Naive thymus-derived CD8-positive, alpha-beta T cell (primary cell): ENCODE measurements around the gene XPO1. TPM values are rescaled to one million over a fixed set of nuclear protein-coding genes. Genes with fewer than 3 reads are reported as not detected.
"Not testable (repeated sequence)": the region's sequence is repeated elsewhere in the genome, so short reads cannot be mapped to it uniquely, and the experiment has no call there.

Experiments
- ATAC-seq, 2 donors: fragments of 150-1000 bp; cut with Tn5 transposase in 1 of 2; sonication (Bioruptor Pico), chemical (Tn5 transposase) in 1 of 2; 1 replicate in 1 of 2; 2 replicates in 1 of 2; pipeline ENCODE4 v1.10.0; 2021; ENCODE audit warnings: mild to moderate bottlenecking in 2 of 2, moderate library complexity in 2 of 2
- POLR2A ChIA-PET: fragments of 350-600 bp; sonication (Branson Sonifier 250); formaldehyde crosslinking; loops from one replicate; lab custom pipeline; 2021; ENCODE audit warnings: antibody characterized with exemption; lab: Charles Lee
- DNase-seq, 10 donors: peaks; one replicate each; pipeline versions ENCODE4 v3.0.0 to v3.0.0-alpha.2; 2020 to 2022
- H3K27ac Mint-ChIP-seq, 10 donors: one replicate each; pipeline ENCODE4 v1.8.0; 2020 to 2022; ENCODE audit warnings: mild to moderate bottlenecking in 10 of 10, mixed read lengths in 10 of 10, moderate library complexity in 4 of 10, inconsistent platforms in 1 of 10
- H3K27me3 Mint-ChIP-seq, 5 donors: one replicate each; pipeline ENCODE4 v1.8.0; 2021 to 2022; ENCODE audit warnings: mixed read lengths in 5 of 5
- H3K36me3 Mint-ChIP-seq, 3 donors: one replicate each; pipeline ENCODE4 v1.8.0; 2020 to 2022; ENCODE audit warnings: mixed read lengths in 3 of 3, mild to moderate bottlenecking in 2 of 3, inconsistent platforms in 1 of 3
- H3K4me1 Mint-ChIP-seq, 4 donors: one replicate each; pipeline ENCODE4 v1.8.0; 2021 to 2022; ENCODE audit warnings: mixed read lengths in 4 of 4
- H3K4me3 Mint-ChIP-seq, 10 donors: one replicate each; pipeline ENCODE4 v1.8.0; 2020 to 2022; ENCODE audit warnings: mild to moderate bottlenecking in 10 of 10, mixed read lengths in 10 of 10, moderate library complexity in 6 of 10, inconsistent platforms in 1 of 10
- H3K9me3 Mint-ChIP-seq, 9 donors: one replicate each; pipeline ENCODE4 v1.8.0; 2020 to 2022; ENCODE audit warnings: mixed read lengths in 9 of 9, mild to moderate bottlenecking in 3 of 9, inconsistent platforms in 1 of 9, moderate library complexity in 1 of 9
- polyA plus RNA-seq, 3 donors: library from polyadenylated mRNA; unstranded; fragments of 300-500 nt; fragmentation: Illumina TruSeq; gene quantifications; one replicate each; pipeline ENCODE4 v1.2.3, GENCODE V29; 2021
- total RNA-seq, 8 experiments: library from RNA in 2 of 8; stranded (reverse) in 2 of 8; gene quantifications; one replicate each; pipeline ENCODE4 v1.2.3 and lab custom pipeline; 2021 to 2026

The XPO1 gene
- total and polyA plus RNA-seq, 5 experiments from 2014 or later: 27.3 to 221 (median 43.5) TPM

DNA sequence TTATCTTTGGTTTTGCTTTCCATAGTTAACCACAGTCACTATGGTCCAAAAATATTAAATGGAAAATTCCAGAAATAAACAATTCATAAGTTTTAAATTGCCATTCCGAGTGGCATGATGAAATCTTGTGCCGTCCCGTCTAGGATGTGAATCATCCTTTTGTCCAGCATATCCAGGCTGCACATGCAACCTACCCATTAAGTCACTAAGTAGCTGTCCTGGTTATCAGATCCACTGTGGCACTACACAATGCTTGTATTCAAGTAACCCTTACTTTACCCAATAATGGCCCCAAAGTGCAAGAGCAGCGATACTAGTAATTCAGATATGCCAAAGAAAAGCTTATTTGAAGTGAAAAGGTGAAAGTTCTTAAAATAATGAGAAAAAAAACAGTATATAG is 78.0 kb downstream of the XPO1 start:
- POLR2A ChIA-PET: interaction anchor here (1.0 to 1.6 kb wide), 3 partner anchors 8 to 13 kb away, joined by 3 to 4 read pairs (median 3); partner anchors contain the start of gene USP34
- DNase-seq (no peak), ATAC-seq (no peak)
- Mint-ChIP-seq H3K9me3 (no peaks in the 10 kb centered on the region), H3K27me3 (no peaks in the 10 kb centered on the region), H3K27ac (peak overlapping the region in 3 of 10 donors; percentile 8 to 46 (median 9)), H3K36me3 (peaks cover 0 to 26% (median 0%) of the 10 kb centered on the region in 3 donors), H3K4me3 (peak overlapping the region in 3 of 10 donors; percentile 4 to 42 (median 6)), H3K4me1 (peaks cover 33 to 96% (median 74%) of the 10 kb centered on the region in 4 donors)

DNA sequence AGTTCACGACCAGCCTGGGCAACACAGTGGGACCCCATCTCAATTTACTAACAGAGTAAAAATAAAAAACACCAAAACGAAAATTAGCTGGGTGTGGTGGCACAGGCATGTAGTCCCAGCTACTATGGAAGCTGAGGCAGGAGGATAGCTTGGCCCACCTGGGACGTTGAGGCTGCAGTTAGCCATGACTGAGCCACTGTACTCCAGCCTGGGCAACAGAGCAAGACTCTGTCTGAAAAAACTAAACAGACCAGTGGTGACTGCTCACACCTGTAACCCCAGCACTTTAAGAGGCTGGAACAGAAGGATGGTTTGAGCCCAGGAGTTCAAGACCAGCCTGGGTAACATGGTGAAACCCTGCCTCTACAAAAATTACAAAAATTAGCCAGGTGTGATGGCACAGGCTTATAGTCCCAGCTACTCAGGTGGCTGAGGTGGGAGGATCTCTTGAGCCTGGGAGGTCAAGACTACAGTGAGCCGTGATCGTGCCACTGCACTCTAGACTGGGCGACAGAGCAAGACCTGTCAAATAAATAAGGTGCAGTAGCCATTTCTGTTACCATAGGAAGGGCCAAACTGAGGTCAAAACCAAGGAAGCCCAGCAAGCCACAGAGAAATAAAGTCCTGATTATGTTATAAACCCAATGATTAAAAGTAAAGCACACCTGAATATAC is 81.3 kb downstream of the XPO1 start:
- DNase-seq (no peak), ATAC-seq (no peak)
- Mint-ChIP-seq H3K36me3 (peaks cover 0 to 23% (median 0%) of the 10 kb centered on the region in 3 donors), H3K27ac (peak overlapping the region in 8 of 10 donors; percentile 24 to 94 (median 84)), H3K9me3 (no peaks in the 10 kb centered on the region), H3K27me3 (no peaks in the 10 kb centered on the region), H3K4me1 (peaks cover 26 to 82% (median 65%) of the 10 kb centered on the region in 4 donors), H3K4me3 (peak overlapping the region in 8 of 10 donors; percentile 28 to 78 (median 63))
- POLR2A ChIA-PET: interaction anchor here (0.6 to 1.1 kb wide), 3 partner anchors 13 to 91 kb away, joined by 3 to 10 read pairs (median 3); no protein-coding TSS in a partner anchor

DNA sequence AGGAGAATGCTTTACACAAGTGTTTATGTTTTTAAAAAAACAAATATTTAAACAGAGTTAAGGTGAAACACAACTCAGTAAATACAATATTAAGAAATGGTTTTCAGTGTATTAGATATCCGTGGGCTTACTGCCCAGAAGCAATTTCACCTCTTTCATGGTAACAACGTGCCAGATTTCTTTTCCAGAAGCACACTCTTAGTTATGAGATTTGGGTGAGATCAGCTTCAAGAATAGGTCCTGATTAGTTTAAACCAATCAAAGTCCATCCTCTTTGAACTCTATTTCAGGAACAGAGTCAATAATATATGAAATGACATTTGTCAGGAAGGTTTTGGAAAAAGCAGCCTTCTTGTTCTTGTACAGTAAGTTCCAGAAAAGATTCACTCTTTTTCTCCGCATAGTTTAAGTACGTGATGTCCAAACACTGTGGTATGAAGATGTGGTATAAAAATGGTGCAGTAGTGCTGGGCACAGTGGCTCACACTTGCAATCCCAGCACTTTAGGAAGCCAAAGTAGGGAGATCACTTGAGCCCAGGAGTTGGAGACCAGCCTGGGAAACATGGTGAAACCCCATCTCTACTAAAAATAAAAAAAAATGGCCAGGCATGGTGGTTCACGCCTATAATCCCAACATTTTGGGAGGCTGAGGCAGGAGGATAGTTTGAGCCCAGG is 81.9 kb downstream of the XPO1 start:
- no peaks in the 10 kb centered on the region for H3K9me3 Mint-ChIP-seq
- peaks cover 0 to 26% (median 3%) of the 10 kb centered on the region in 3 donors for H3K36me3 Mint-ChIP-seq
- peak overlapping the region in 7 of 10 donors; percentile 9 to 63 (median 44) for H3K4me3 Mint-ChIP-seq
- POLR2A ChIA-PET: interaction anchor here (0.9 kb wide), 1 partner anchor 29 kb away, joined by 3 read pairs; no protein-coding TSS in a partner anchor
- H3K27me3 Mint-ChIP-seq: no peaks in the 10 kb centered on the region
- no peak for DNase-seq
- no peak for ATAC-seq
- peaks cover 23 to 82% (median 61%) of the 10 kb centered on the region in 4 donors for H3K4me1 Mint-ChIP-seq
- H3K27ac Mint-ChIP-seq: peak overlapping the region in 8 of 10 donors; percentile 44 to 91 (median 74)

DNA sequence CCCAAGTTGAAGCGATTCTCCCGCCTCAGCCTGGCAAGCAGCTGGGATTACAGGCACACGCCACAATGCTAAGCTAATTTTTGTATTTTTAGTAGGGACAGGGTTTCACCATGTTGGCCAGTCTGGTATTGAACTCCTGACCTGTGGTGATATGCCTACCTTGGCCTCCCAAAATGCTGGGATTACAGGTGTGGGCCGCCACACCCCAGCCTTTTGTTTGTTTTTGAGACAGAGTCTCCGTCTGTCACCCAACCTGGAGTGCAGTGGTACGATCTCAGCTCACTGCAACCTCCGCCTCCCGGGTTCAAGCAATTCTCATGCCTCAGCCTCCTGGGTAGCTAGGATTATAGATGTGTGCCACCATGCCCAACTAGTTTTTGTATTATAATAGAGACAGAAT is 83.2 kb downstream of the XPO1 start:
- Mint-ChIP-seq H3K36me3 (peaks cover 0 to 27% (median 4%) of the 10 kb centered on the region in 3 donors), H3K27ac (peak overlapping the region in 6 of 10 donors; percentile 60 to 78 (median 72)), H3K4me1 (peaks cover 22 to 80% (median 64%) of the 10 kb centered on the region in 4 donors), H3K4me3 (peak overlapping the region in 1 of 10 donors; percentile 44)
- H3K9me3 Mint-ChIP-seq, ATAC-seq, H3K27me3 Mint-ChIP-seq, POLR2A ChIA-PET, DNase-seq: not testable (repeated sequence)

DNA sequence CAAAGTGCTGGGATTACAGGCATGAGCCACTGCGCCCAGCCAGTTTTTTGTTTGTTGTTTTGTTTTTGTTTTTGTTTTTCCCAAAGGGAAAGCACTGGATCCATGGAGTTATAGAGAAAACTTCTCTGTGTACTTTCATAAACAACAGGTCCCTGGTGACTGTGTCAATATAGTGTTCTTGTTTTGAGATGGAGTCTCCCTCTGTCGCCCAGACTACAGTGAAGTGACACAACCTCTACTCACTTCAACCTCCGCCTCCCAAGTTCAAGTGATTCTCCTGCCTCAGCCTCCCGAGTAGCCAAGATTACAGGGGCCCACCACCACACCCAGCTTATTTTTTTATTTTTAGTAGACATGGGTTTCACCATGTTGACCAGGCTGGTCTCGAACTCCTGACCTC is 83.8 kb downstream of the XPO1 start:
- H3K4me3 Mint-ChIP-seq: peak overlapping the region in 2 of 10 donors; percentile 6 to 15
- DNase-seq (no peak), ATAC-seq (no peak)
- peaks cover 21 to 78% (median 66%) of the 10 kb centered on the region in 4 donors for H3K4me1 Mint-ChIP-seq
- H3K27ac Mint-ChIP-seq: peak overlapping the region in 7 of 10 donors; percentile 37 to 79 (median 69)
- H3K27me3 Mint-ChIP-seq: no peaks in the 10 kb centered on the region
- POLR2A ChIA-PET: no interaction called here
- H3K36me3 Mint-ChIP-seq: peaks cover 0 to 28% (median 5%) of the 10 kb centered on the region in 3 donors
- H3K9me3 Mint-ChIP-seq: no peaks in the 10 kb centered on the region

DNA sequence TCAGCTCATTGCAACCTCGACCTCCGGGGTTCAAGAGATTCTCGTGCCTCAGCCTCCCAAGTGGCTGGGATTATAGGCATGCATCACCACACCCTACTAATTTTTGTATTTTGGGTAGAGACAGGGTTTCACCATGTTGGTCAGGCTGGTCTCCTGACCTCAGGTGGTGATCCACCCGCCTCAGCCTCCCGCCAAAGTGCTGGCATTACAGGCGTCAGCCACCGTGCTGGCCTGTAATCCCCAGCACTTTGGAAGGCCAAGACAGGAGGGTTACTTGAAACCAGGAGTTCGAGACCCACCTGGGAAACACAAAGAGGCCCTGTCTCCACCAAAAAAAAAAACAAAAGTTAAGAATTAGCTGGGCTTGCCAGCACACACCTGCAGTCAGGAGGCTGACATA is 85.8 kb downstream of the XPO1 start:
- Mint-ChIP-seq H3K4me3 (peak overlapping the region in 2 of 10 donors; percentile 12 to 34), H3K36me3 (peaks cover 0 to 26% (median 10%) of the 10 kb centered on the region in 3 donors), H3K9me3 (no peaks in the 10 kb centered on the region), H3K27me3 (no peaks in the 10 kb centered on the region), H3K4me1 (peaks cover 14 to 76% (median 60%) of the 10 kb centered on the region in 4 donors), H3K27ac (peak overlapping the region in 1 of 10 donors; percentile 1)
- no peak for ATAC-seq
- no peak for DNase-seq
- POLR2A ChIA-PET: no interaction called here

DNA sequence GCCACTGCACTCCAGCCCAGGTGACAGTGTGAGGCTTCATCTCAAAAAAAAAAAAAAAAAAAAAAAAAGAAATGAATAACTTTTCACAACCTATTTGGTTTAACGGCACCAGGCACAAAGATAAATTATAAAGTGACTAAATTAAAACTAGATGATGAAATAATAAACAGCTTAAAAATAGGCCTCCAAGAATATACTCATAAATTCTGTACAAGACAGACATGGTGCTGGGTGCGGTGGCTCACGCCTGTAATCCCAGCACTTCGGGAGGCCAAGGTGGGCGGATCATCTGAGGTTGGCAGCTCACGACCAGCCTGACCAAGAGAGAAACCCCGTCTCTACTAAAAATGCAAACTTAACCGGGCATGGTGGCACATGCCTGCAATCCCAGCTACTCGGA is 87.0 kb downstream of the XPO1 start:
- H3K36me3 Mint-ChIP-seq: peaks cover 0 to 26% (median 10%) of the 10 kb centered on the region in 3 donors
- peak overlapping the region in 1 of 10 donors; percentile 21 for H3K27ac Mint-ChIP-seq
- no peaks in the 10 kb centered on the region for H3K9me3 Mint-ChIP-seq
- peaks cover 12 to 73% (median 53%) of the 10 kb centered on the region in 4 donors for H3K4me1 Mint-ChIP-seq
- POLR2A ChIA-PET: no interaction called here
- no peak overlapping the region for H3K4me3 Mint-ChIP-seq
- ATAC-seq (no peak), DNase-seq (no peak)
- H3K27me3 Mint-ChIP-seq: no peaks in the 10 kb centered on the region

DNA sequence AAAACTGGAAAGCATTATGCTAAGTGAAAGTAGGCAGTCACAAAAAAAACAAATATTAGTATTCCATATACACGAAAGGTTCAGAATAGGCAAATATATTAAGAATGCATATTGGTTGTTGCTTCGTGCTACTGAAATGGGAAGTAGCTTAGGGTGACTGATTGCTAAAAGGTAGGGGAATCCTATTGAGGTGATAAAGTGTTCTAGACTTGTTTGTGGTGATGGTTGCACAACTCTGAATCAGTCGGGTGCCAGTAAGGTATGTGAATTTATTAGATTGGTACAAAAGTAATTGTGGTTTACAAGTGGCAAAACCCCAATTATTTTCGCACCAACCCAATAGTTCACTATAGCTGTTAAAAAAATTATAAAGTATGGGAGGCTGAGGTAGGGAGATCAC is 88.0 kb downstream of the XPO1 start:
- ATAC-seq: no peak

DNA sequence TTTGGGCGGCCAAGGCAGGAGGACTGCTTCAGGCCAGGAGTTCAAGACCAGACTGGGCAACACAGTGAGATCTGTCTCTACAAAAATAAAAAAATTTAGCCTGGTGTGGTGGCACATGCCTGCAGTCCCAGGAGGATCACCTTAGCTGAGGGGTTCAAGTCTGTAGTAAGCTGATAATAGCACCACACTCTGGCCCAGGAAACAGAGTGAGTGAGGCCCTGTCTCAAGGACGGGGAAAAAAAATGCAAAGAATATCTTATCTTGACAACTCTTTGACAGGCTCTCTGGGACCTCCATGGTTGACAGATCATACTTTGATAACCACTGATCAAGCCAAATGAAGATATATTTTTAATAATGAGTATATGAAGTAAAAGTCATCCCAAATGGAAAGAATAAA is 89.9 kb downstream of the XPO1 start:
- Mint-ChIP-seq H3K27ac (peak overlapping the region in 4 of 10 donors; percentile 4 to 53 (median 28)), H3K27me3 (no peaks in the 10 kb centered on the region), H3K4me1 (peaks cover 17 to 68% (median 56%) of the 10 kb centered on the region in 4 donors), H3K36me3 (peaks cover 0 to 31% (median 17%) of the 10 kb centered on the region in 3 donors), H3K4me3 (peak overlapping the region in 1 of 10 donors; percentile 4), H3K9me3 (no peaks in the 10 kb centered on the region)
- ATAC-seq (no peak), DNase-seq (no peak)
- POLR2A ChIA-PET: no interaction called here

More for the DNA sequence above, 88.0 kb downstream of the XPO1 start:
- Mint-ChIP-seq H3K36me3 (peaks cover 0 to 22% (median 10%) of the 10 kb centered on the region in 3 donors), H3K9me3 (no peaks in the 10 kb centered on the region), H3K27ac (peak overlapping the region in 1 of 10 donors; percentile 16), H3K4me1 (peaks cover 9 to 68% (median 45%) of the 10 kb centered on the region in 4 donors), H3K4me3 (no peak overlapping the region), H3K27me3 (no peaks in the 10 kb centered on the region)
- no peak for DNase-seq
- POLR2A ChIA-PET: no interaction called here

DNA sequence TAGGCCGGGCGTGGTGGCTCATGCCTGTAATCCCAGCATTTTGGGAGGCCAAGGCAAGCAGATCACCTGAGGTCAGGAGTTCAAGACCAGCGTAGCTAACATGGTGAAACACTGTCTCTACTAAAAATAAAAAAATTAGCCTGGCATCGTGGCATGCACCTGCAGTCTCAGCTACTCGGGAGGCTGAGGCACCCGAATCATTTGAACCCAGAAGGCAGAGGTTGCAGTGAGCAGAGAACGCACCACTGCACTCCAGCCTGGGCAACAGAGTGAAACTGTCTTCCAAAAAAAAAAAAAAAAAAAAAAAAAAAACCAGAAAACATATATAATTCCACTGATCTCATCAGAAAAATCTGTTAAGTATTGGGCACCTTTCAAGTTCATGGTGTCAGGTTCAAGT is 91.2 kb downstream of the XPO1 start:
- Mint-ChIP-seq H3K4me1 (peaks cover 22 to 78% (median 62%) of the 10 kb centered on the region in 4 donors), H3K27ac (peak overlapping the region in 1 of 10 donors; percentile 29), H3K36me3 (peaks cover 0 to 28% (median 18%) of the 10 kb centered on the region in 3 donors), H3K4me3 (peak overlapping the region in 2 of 10 donors; percentile 6 to 26)
- ATAC-seq, DNase-seq, POLR2A ChIA-PET, H3K9me3 Mint-ChIP-seq, H3K27me3 Mint-ChIP-seq: not testable (repeated sequence)

DNA sequence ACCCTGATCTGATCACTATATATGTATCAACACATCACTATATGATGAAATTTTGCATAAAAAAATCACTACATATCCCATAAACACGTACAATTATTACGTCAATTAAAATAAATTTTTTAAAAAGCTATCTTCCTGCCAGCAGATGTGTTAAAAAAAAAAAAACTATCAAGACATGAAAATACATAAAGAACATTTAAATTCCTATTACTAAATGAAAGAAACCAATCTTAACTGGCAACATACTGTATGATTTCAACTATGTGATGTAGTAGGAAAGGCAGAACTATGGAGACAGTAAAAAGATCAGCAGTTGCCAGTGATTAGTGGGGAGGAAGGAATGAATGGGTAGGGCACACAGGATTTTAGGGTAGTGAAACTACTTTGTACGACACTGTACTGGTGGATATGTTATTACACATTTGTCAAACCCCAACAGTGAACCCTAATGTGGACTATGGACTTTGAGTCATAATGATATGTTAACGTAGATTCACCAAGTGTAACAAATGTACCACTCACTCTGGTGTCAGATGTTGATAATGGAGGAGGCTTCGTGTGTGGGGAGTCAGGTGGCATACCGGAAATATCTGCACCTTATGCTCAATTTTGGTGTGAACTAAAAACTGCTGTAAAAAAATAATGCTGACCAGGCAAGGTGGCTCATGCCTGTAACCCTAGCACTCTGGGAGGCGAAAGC is 94.7 kb downstream of the XPO1 start:
- ATAC-seq: peak in 1 of 2 donors; percentile 24
- H3K4me3 Mint-ChIP-seq: peak overlapping the region in 4 of 10 donors; percentile 4 to 27 (median 6)

More for the DNA sequence above, 94.7 kb downstream of the XPO1 start:
- H3K27ac Mint-ChIP-seq: peak overlapping the region in 5 of 10 donors; percentile 2 to 81 (median 6)
- H3K4me1 Mint-ChIP-seq: peaks cover 32 to 80% (median 67%) of the 10 kb centered on the region in 4 donors
- peaks cover 0 to 17% (median 15%) of the 10 kb centered on the region in 3 donors for H3K36me3 Mint-ChIP-seq
- POLR2A ChIA-PET: no interaction called here
- DNase-seq: no peak
- H3K9me3 Mint-ChIP-seq: peaks cover 0 to 11% (median 0%) of the 10 kb centered on the region in 9 donors
- H3K27me3 Mint-ChIP-seq: no peaks in the 10 kb centered on the region
